ENCODE data around the gene TTBK1.

GRCh38 chr6:43231053-43231452 lies 12.2 kb upstream of the TTBK1 start:
- TF ChIP-seq CTCF (IDR thresholded peaks at IDR 0.05) (no peak), EP300 (IDR thresholded peaks at IDR 0.05) (no peak), POLR2A (IDR thresholded peaks at IDR 0.05) (no peak)
